Measurements from ENCODE around the gene LHFPL3.
A peak's percentile ranks its signal among the peaks of the same experiment; 100 is the strongest.
"Not testable (repeated sequence)": the region's sequence is repeated elsewhere in the genome, so short reads cannot be mapped to it uniquely, and the experiment has no call there.

The LHFPL3 gene

DNA sequence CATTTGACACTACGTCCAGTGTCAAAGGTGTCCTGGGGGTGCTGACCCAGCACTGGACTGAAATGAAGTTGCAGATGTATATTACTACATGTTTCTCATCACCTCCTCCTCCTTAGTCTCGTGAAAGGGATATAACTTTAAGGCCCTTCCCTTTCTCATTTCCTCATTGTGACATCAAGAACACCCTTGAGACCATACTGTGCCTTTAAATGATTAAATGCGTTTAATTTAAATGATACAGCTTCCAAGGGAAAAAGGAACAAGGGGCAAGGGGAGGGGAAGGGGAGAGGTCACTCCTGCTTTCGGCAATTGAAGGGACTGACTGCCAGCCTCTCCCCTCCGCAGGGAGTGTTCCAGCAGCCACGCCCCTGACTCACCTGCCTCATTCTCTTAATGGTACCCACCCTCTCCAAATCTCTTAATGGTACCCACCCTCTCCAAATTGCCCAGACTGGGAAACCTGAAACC, 605.2 kb downstream of the LHFPL3 start:
- DNase-seq (ENCODE audit: low read depth in 2 of 2), result no peak

DNA sequence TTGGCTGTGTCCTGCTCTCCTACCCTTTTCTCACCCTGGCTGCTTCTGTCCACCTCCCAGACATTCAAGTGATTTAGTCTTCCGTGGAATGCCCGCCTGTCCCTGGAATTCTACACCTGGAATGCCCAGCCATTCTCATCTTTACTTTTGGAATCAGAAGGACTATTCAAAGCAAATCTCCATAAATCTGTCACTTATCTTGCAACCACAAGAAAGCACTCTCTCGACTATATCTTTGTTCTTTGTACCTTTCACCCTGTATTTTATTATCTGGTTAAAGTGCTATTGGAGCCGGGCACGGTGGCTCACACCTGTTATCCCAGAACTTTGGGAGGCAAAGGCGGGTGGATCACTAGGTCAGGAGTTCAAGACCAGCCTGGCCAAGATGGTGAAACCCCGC, 606.3 kb downstream of the LHFPL3 start:
- DNase-seq (ENCODE audit: low read depth in 2 of 2), result no peak

- DNase-seq (ENCODE audit: low read depth in 2 of 2), result no peak
Observed at GRCh38 chr7:104935276-104935675, 606.9 kb downstream of the LHFPL3 start.

- DNase-seq (ENCODE audit: low read depth in 2 of 2), result no peak
Observed at GRCh38 chr7:104936546-104936945, 608.1 kb downstream of the LHFPL3 start.

- DNase-seq (ENCODE audit: low read depth in 2 of 2), result not testable (repeated sequence)
Observed at GRCh38 chr7:104937489-104937888, 609.1 kb downstream of the LHFPL3 start.

GRCh38 chr7:104938741-104939390, 610.5 kb downstream of the LHFPL3 start:
- no peak for DNase-seq (ENCODE audit: low read depth in 2 of 2)

GRCh38 chr7:104940023-104940710, 611.8 kb downstream of the LHFPL3 start:
- DNase-seq (ENCODE audit: low read depth in 2 of 2), result no peak

DNA sequence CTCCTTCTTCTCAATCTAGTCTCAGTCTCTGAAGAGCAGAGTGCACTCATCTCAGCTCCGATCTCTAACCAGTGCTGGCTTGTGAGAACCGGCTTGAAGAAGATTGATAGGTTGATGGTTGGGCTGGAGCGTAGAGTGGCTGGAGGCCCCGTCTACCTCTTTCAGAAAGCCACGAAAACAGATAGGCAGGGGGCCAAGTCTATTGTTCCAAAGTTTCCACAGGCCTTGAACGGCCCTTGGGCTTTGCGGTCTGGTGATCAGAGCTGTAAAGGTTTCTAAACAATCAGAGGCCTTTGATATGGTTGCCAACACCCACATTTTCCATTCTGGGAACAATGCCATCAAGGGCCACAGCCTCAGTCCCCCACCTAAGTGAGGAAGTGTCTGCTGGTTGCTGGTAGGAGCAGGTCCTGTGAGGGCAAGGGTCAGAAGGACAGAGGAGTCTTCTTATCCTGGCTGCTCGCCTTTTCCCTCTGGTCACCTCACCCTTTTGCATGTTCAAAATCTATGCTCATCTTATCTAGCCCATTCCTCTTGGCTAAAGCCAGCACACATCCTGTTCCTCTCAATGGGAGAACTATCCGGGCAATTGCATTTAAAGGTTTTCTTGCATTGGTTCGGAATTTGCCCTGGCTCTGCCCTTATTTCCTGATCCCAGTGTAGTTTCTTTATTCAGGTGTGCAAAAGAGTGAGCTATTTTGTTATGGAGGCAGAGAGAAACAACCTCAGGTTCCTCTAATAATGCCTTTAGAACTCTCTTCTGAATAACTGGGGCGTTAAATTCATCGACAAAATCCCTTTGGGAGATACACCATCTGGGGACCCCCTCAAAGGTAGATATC, 615.3 kb downstream of the LHFPL3 start:
- peak; percentile 72 to 78 for DNase-seq (ENCODE audit: low read depth in 2 of 2)

- DNase-seq (ENCODE audit: low read depth in 2 of 2), result no peak
Observed at GRCh38 chr7:104945599-104945956, 617.2 kb downstream of the LHFPL3 start.

GRCh38 chr7:104946338-104946737, 617.9 kb downstream of the LHFPL3 start:
- DNase-seq (ENCODE audit: low read depth in 2 of 2), result no peak

- no peak for DNase-seq (ENCODE audit: low read depth in 2 of 2)
Observed at GRCh38 chr7:104950006-104950405, 621.6 kb downstream of the LHFPL3 start.

DNA sequence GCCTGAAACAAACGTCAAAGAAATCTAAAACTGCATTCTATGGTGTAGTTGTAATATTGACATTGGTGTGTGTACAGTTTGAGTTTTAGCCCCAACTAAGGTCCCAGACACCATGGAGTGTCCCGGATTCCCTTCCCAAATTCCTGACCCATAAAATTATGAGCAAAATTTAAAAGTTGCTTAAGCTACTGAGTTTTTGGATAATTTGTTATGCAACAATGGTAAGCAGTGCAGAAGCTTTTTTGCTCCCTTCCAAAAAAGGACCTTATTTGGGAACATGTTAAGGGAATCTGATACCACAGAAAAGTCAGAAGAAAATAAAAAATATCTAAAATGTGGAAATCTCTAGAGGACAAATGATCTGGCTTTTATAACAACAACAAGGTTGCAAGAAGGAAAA, 622.4 kb downstream of the LHFPL3 start:
- no peak for DNase-seq (ENCODE audit: low read depth in 2 of 2)

GRCh38 chr7:104951546-104951945, 623.1 kb downstream of the LHFPL3 start:
- DNase-seq (ENCODE audit: low read depth in 2 of 2), result no peak

- no peak for DNase-seq (ENCODE audit: low read depth in 2 of 2)
Observed at GRCh38 chr7:104955276-104955675, 626.9 kb downstream of the LHFPL3 start.

All from stimulated activated CD8-positive, alpha-beta memory T cell treated with anti-CD3 and anti-CD28 coated beads, Interleukin-15, amount 100 ng/mL, for 48 hours (primary cell).